ENCODE measurements around the gene LSM10. TPM values are rescaled to one million over a fixed set of nuclear protein-coding genes. Genes with fewer than 3 reads are reported as not detected.

Gene LSM10
- total and polyA plus RNA-seq, 2 experiments from 2014 or later, result 20.6 to 75.7 TPM

DNA sequence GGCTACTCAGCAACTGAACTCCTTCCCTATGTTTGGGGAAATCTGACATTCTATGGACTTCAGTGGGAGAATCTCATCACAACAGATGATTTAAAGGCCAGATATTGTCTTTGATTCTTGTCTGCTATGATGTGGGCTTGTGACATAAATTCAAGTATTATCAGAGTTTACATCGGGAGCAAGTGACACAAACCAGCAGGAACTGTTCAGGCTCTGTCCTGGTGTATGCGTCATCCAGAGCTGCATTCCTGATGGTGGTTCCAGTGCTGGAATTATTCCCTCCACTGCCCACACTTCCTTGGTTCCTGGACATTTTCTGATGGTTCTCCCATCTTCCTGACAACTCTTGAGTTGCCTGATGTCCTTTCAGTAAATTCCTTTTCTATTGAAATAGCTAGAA lies 10.8 kb upstream of the LSM10 start:
- Histone ChIP-seq H3K27me3 (no peaks in the 10 kb centered on the region), H3K36me3 (no peaks in the 10 kb centered on the region), H3K4me1 (ENCODE audit: low read depth) (no peaks in the 10 kb centered on the region), H3K9me3 (ENCODE audit: low read depth) (no peaks in the 10 kb centered on the region), H3K4me3 (no peak overlapping the region), H3K27ac (no peak overlapping the region)
- peak in 1 of 2 donors; percentile 35 for DNase-seq (ENCODE audit: low read depth in 1 of 2, low spot score in 1 of 2)
- TF ChIP-seq, protein P1, sequence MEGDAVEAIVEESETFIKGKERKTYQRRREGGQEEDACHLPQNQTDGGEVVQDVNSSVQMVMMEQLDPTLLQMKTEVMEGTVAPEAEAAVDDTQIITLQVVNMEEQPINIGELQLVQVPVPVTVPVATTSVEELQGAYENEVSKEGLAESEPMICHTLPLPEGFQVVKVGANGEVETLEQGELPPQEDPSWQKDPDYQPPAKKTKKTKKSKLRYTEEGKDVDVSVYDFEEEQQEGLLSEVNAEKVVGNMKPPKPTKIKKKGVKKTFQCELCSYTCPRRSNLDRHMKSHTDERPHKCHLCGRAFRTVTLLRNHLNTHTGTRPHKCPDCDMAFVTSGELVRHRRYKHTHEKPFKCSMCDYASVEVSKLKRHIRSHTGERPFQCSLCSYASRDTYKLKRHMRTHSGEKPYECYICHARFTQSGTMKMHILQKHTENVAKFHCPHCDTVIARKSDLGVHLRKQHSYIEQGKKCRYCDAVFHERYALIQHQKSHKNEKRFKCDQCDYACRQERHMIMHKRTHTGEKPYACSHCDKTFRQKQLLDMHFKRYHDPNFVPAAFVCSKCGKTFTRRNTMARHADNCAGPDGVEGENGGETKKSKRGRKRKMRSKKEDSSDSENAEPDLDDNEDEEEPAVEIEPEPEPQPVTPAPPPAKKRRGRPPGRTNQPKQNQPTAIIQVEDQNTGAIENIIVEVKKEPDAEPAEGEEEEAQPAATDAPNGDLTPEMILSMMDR (IDR thresholded peaks at IDR 0.05; ENCODE audit: low read depth, low read length), result no peak

DNA sequence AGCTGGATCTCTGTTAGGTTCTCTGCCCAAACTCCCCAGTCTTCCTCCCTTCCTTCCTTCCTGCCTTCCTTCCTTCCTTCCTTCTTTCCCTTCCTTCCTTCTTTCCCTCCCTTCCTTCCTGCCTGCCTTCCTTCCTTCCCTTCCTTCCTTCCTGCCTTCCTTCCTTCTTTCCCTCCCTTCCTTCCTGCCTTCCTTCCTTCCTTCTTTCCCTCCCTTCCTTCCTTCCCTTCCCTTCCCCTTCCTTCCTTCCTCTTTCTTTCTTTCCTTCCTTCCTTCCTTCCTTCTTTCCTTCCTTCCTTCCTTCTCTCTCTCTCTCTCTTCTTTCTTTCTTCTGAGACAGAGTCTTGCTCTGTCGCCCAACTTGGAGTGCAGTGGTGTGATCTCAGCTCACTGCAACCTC lies 8.7 kb upstream of the LSM10 start:
- H3K9me3 ChIP-seq (ENCODE audit: low read depth), result no peaks in the 10 kb centered on the region
- H3K27ac ChIP-seq, result no peak overlapping the region
- H3K4me1 ChIP-seq (ENCODE audit: low read depth), result no peaks in the 10 kb centered on the region
- DNase-seq (ENCODE audit: low read depth in 1 of 2, low spot score in 1 of 2), result no peak
- H3K36me3 ChIP-seq, result no peaks in the 10 kb centered on the region
- TF ChIP-seq, protein P1 (IDR thresholded peaks at IDR 0.05; ENCODE audit: low read depth, low read length), result no peak
- H3K27me3 ChIP-seq, result no peaks in the 10 kb centered on the region
- no peak overlapping the region for H3K4me3 ChIP-seq

DNA sequence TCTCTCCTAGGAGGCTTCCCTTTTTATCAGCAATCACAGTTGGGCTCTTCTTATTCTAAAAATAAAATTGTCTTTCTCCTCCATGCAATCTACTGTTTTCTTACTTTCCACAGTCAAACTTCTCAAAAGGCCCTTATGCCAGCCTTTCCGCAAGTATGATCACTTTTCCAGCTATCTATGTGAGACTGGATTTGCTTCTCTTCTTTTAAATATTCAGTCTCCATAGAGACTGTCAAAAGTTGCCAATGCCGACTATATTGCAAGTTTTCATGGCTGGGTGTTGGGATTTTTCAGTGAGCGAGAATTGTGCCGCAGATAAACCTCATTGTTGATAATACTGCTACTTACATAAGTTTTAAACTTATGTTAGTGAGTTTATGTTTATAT lies 4.8 kb upstream of the LSM10 start:
- Histone ChIP-seq H3K36me3 (no peaks in the 10 kb centered on the region), H3K9me3 (ENCODE audit: low read depth) (no peaks in the 10 kb centered on the region), H3K4me1 (ENCODE audit: low read depth) (no peaks in the 10 kb centered on the region), H3K27me3 (no peaks in the 10 kb centered on the region), H3K4me3 (no peak overlapping the region), H3K27ac (no peak overlapping the region)
- DNase-seq (ENCODE audit: low read depth in 1 of 2, low spot score in 1 of 2), result no peak
- TF ChIP-seq, protein P1 (IDR thresholded peaks at IDR 0.05; ENCODE audit: low read depth, low read length), result no peak

DNA sequence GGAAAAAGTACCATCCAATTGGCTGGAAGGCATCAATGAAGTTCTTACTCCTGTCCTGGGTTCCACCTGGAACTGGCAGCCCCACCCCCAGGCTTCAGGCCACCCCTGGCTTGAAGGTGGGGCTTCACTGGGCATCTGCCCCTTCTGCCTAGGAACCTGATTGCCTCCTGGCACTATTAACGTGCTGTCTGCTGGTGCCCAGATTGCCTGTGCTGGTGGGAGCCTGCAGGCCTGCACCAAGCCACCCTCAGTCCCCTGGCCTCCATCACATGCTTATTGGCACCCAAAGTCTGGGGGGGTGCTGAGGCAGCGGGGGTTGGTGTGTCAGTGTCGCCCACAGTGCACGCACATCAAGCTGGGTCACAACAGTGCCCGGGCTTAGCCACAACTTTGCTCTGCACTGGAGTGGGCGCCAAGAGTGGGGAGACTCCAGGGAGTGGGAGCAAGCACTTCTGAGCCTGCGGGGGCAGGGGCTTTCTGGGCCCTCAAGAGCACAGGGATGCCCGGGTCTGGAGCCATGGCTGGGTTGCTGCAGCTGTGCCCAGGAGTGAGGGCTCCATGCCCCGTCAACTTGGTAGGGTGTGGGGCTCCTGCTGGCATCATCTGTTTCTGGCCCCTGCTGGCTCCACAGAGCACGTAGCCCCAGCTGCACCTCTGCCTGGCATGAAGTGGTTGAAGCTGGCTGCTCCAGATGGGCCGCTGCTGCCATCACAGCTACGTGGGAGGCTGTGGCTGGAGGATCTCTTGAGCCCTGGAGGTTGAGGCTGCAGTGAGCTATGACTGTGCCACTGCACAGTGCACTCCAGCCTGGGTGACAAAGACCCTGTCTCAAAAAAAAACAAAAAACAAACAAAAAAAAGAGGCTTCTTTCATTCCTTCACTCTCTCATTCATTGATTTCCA lies 4.1 kb upstream of the LSM10 start:
- TF ChIP-seq, protein P1 (IDR thresholded peaks at IDR 0.05; ENCODE audit: low read depth, low read length), result no peak

DNA sequence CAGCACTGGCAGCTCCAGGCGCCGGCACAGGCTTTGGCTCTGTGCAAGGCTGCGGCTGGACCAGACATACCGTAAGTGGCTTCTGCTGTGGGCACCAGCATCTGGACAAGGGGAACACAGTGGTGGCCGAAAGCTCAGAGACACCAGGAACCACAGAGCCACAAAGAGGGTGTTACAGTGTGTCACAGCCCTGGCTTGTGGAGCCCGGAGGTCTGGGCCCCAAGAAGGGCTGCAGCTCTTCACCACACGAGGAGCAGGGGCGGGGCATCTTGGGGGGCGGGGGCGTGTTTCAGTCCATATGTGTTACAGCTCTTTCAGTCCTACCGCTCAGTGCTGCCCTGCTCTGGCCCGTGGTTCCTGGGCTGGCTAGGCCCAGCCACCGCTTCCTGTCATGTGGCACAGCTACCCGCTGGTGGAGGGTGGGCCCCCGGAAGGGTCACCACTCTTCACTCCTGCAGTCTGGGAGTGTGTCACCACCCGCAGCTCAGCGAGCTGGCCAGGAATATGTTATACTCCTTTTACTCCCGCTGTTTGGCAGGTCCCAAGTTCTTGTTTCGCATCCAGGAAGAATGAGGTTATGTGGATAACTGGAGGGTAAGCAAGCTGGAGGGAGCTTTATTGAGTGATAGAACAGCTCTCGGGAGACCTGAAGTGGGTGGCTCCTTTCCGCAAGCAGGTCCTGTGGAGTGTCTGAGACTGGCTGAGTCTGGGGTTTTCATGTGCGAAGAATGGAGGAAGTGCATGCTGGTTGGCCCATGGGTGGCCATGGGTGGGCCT lies 3.3 kb upstream of the LSM10 start:
- peak overlapping the region; percentile 60 for H3K4me3 ChIP-seq
- peaks cover 5% of the 10 kb centered on the region for H3K4me1 ChIP-seq (ENCODE audit: low read depth)
- no peaks in the 10 kb centered on the region for H3K36me3 ChIP-seq
- peak; percentile 72 to 92 for DNase-seq (ENCODE audit: low read depth in 1 of 2, low spot score in 1 of 2)
- no peaks in the 10 kb centered on the region for H3K27me3 ChIP-seq
- peak overlapping the region; percentile 93 for H3K27ac ChIP-seq
- no peaks in the 10 kb centered on the region for H3K9me3 ChIP-seq (ENCODE audit: low read depth)
- TF ChIP-seq, protein P1 (IDR thresholded peaks at IDR 0.05; ENCODE audit: low read depth, low read length), result no peak

More for the DNA sequence above, 4.1 kb upstream of the LSM10 start:
- Histone ChIP-seq H3K27me3 (no peaks in the 10 kb centered on the region), H3K36me3 (no peaks in the 10 kb centered on the region), H3K4me1 (ENCODE audit: low read depth) (peaks cover 3% of the 10 kb centered on the region), H3K4me3 (peak overlapping the region; percentile 60), H3K27ac (peak overlapping the region; percentile 93), H3K9me3 (ENCODE audit: low read depth) (no peaks in the 10 kb centered on the region)
- DNase-seq (ENCODE audit: low read depth in 1 of 2, low spot score in 1 of 2), result no peak

Data from cardiac muscle cell (in vitro differentiated cells and primary cell).